CD4-positive, alpha-beta T cell treated with Interferon gamma for 1 hour (primary cell): Measurements from ENCODE around the gene TAB2.
"Not testable (repeated sequence)": the region's sequence is repeated elsewhere in the genome, so short reads cannot be mapped to it uniquely, and the experiment has no call there.

Source experiments
- DNase-seq: peaks from one replicate; pipeline ENCODE4 v3.0.0-alpha.2; 2020

Gene TAB2

GRCh38 chr6:149422581-149422980 is 105.1 kb downstream of the TAB2 start:
- no peak for DNase-seq

- no peak for DNase-seq
Measured at GRCh38 chr6:149423964-149424440, 106.5 kb downstream of the TAB2 start.

- no peak for DNase-seq
Measured at GRCh38 chr6:149425224-149425623, 107.7 kb downstream of the TAB2 start.

- DNase-seq = no peak
Measured at GRCh38 chr6:149425754-149426153, 108.2 kb downstream of the TAB2 start.

- no peak for DNase-seq
Measured at GRCh38 chr6:149428606-149429005, 111.1 kb downstream of the TAB2 start.

GRCh38 chr6:149429427-149430360 is 112.2 kb downstream of the TAB2 start:
- no peak for DNase-seq

GRCh38 chr6:149431905-149432775 is 114.6 kb downstream of the TAB2 start:
- DNase-seq = peak; percentile 81

- no peak for DNase-seq
Measured at GRCh38 chr6:149433405-149433804, 115.9 kb downstream of the TAB2 start.

GRCh38 chr6:149433881-149434280 is 116.4 kb downstream of the TAB2 start:
- DNase-seq = no peak

- no peak for DNase-seq
Measured at GRCh38 chr6:149435919-149436586, 118.5 kb downstream of the TAB2 start.

- DNase-seq = no peak
Measured at GRCh38 chr6:149436647-149437046, 119.1 kb downstream of the TAB2 start.

GRCh38 chr6:149437212-149437611 is 119.7 kb downstream of the TAB2 start:
- DNase-seq = no peak

GRCh38 chr6:149438855-149439254 is 121.3 kb downstream of the TAB2 start:
- DNase-seq = no peak

GRCh38 chr6:149439626-149440025 is 122.1 kb downstream of the TAB2 start:
- no peak for DNase-seq

- DNase-seq = no peak
Measured at GRCh38 chr6:149440735-149441671, 123.5 kb downstream of the TAB2 start.

GRCh38 chr6:149441740-149442139 is 124.2 kb downstream of the TAB2 start:
- DNase-seq = no peak

- DNase-seq = no peak
Measured at GRCh38 chr6:149443411-149444181, 126.1 kb downstream of the TAB2 start.

GRCh38 chr6:149444360-149445094 is 127.0 kb downstream of the TAB2 start:
- DNase-seq = not testable (repeated sequence)

- DNase-seq = no peak
Measured at GRCh38 chr6:149445095-149445466, 127.6 kb downstream of the TAB2 start.

- DNase-seq = no peak
Measured at GRCh38 chr6:149445573-149445972, 128.1 kb downstream of the TAB2 start.
